Endothelial cell of umbilical vein (primary cell): ENCODE data around the gene MCL1. TPM values are rescaled to one million over a fixed set of nuclear protein-coding genes. Genes with fewer than 3 reads are reported as not detected.

ENCODE experiments used
- BruUV-seq: library from RNA; stranded (reverse); fragments of 400-500 nt; replicated peaks from 2 replicates; lab custom pipeline; 2021; lab: Mats Ljungman, UMichigan
- CTCF ChIA-PET: fragments of 300-600, 350-600 bp; sonication (Branson Sonifier 250); formaldehyde crosslinking; loops from one replicate; lab custom pipeline; 2021; ENCODE audit warnings: antibody characterized with exemption, inconsistent platforms; lab: Charles Lee
- POLR2A ChIA-PET: fragments of 300-600, 350-600 bp; sonication (Branson Sonifier 250); formaldehyde crosslinking; loops from one replicate; lab custom pipeline; 2021; ENCODE audit warnings: antibody characterized with exemption, inconsistent platforms; lab: Charles Lee
- DNase-seq: peaks from one replicate; pipeline ENCODE4 v3.0.0-alpha.2; 2011; ENCODE audit warnings: low read depth, low spot score
- FAIRE-seq: peaks from 2 replicates; lab custom pipeline; 2011; peaks lifted over from hg19 to GRCh38; lab: Jason Lieb, UNC
- H2AFZ ChIP-seq: 2 replicates; pipeline ENCODE4 v1.6.0; 2012; ENCODE audit warnings: low read depth, low read length, control low read depth, inconsistent platforms
- H3K27ac ChIP-seq: 2 replicates; pipeline ENCODE4 v1.5.1; 2011; ENCODE audit warnings: low read depth, mild to moderate bottlenecking, control low read depth, low read length, moderate library complexity; ENCODE audit not compliant: insufficient read depth
- H3K27me3 ChIP-seq, 2 experiments: 2 replicates each; pipeline versions ENCODE4 v1.6.0 to v1.6.1; 2011; ENCODE audit warnings: low read length in 2 of 2, mixed read lengths in 1 of 2; ENCODE audit not compliant: control insufficient read depth in 2 of 2, insufficient read depth in 2 of 2
- H3K36me3 ChIP-seq, 2 experiments: 2 replicates in 1 of 2; 3 replicates in 1 of 2; pipeline ENCODE4 v1.5.1; 2011; ENCODE audit warnings: low read length in 2 of 2, mild to moderate bottlenecking in 1 of 2, moderate library complexity in 1 of 2; ENCODE audit not compliant: control insufficient read depth in 2 of 2, insufficient read depth in 2 of 2; ENCODE audit errors: extremely low read depth in 1 of 2
- H3K4me1 ChIP-seq: 3 replicates; pipeline ENCODE4 v1.5.1; 2011; ENCODE audit warnings: mild to moderate bottlenecking, low read length; ENCODE audit not compliant: control insufficient read depth, insufficient read depth; ENCODE audit errors: extremely low read depth
- H3K4me2 ChIP-seq: 2 replicates; pipeline ENCODE4 v1.6.1; 2011; ENCODE audit warnings: low read length, control low read depth, mixed read lengths; ENCODE audit not compliant: insufficient read depth
- H3K4me3 ChIP-seq, 3 experiments: fragments of 200-600 bp in 1 of 3; sonication (generic), shearing (Covaris generic) in 1 of 3; replicated peaks in 1 of 3; 2 replicates each; pipeline ENCODE4 v1.5.1; 2011 to 2016; ENCODE audit warnings: control low read depth in 3 of 3, low read length in 3 of 3, mild to moderate bottlenecking in 2 of 3, inconsistent platforms in 1 of 3, low read depth in 1 of 3, moderate library complexity in 1 of 3; ENCODE audit not compliant: insufficient read depth in 1 of 3
- H3K79me2 ChIP-seq: 2 replicates; pipeline ENCODE4 v1.6.0; 2012; ENCODE audit warnings: low read length, inconsistent platforms; ENCODE audit not compliant: control insufficient read depth, insufficient read depth
- H3K9ac ChIP-seq: replicated peaks from 2 replicates; pipeline ENCODE3; 2011; ENCODE audit warnings: low read length, control low read depth; ENCODE audit not compliant: insufficient read depth; ENCODE audit errors: extremely low read depth
- H3K9me1 ChIP-seq: replicated peaks from 3 replicates; pipeline ENCODE4 v1.6.0; 2011; ENCODE audit warnings: mild to moderate bottlenecking, low read length; ENCODE audit not compliant: control insufficient read depth, insufficient read depth; ENCODE audit errors: extremely low read depth
- H3K9me3 ChIP-seq: replicated peaks from 2 replicates; pipeline ENCODE4 v1.5.1; 2012; ENCODE audit warnings: low read length, inconsistent platforms; ENCODE audit not compliant: control insufficient read depth, insufficient read depth
- H4K20me1 ChIP-seq: replicated peaks from 2 replicates; pipeline ENCODE3; 2011; ENCODE audit warnings: mild to moderate bottlenecking, low read length; ENCODE audit not compliant: control insufficient read depth, insufficient read depth; ENCODE audit errors: extremely low read depth
- EZH2 ChIP-seq: IDR thresholded peaks from 2 replicates; pipeline ENCODE4 v1.6.1; 2012; ENCODE audit warnings: borderline replicate concordance, low read depth, mild to moderate bottlenecking, moderate library complexity, low read length, inconsistent platforms; ENCODE audit not compliant: severe bottlenecking
- FOS ChIP-seq: IDR thresholded peaks from 2 replicates; pipeline ENCODE4 v1.6.1; 2011; ENCODE audit warnings: mild to moderate bottlenecking, low read length, moderate library complexity, borderline replicate concordance; ENCODE audit not compliant: insufficient read depth
- GATA2 ChIP-seq: IDR thresholded peaks from 2 replicates; pipeline ENCODE4 v1.7.0; 2011; ENCODE audit warnings: low read depth, mild to moderate bottlenecking, moderate library complexity, mixed read lengths, low read length; ENCODE audit not compliant: insufficient read length, insufficient read depth
- JUN ChIP-seq: IDR thresholded peaks from 2 replicates; pipeline ENCODE4 v1.6.1; 2011; ENCODE audit warnings: borderline replicate concordance, low read depth; ENCODE audit not compliant: insufficient read length, insufficient read depth
- MYC ChIP-seq: IDR thresholded peaks from one replicate; pipeline ENCODE4 v1.6.1; 2011; ENCODE audit warnings: mild to moderate bottlenecking, low read depth, low read length
- POLR2A ChIP-seq: IDR thresholded peaks from 2 replicates; pipeline ENCODE4 v1.6.1; 2012; ENCODE audit warnings: low read depth, mild to moderate bottlenecking, control low read depth, low read length
- POLR2AphosphoS5 ChIP-seq: IDR thresholded peaks from 2 replicates; pipeline ENCODE4 v1.6.1; 2012; ENCODE audit warnings: low read depth, mild to moderate bottlenecking, control low read depth, low read length, moderate library complexity; ENCODE audit not compliant: insufficient read depth
- dilution Hi-C: fragments of 300-500 bp; cut with MboI; formaldehyde crosslinking; loops from one replicate; pipeline ENCODE4 v1.15.0; 2019; ENCODE audit warnings: low sequenced_read_pairs; ENCODE audit not compliant: extremely low pct_ligation_motif_present
- intact Hi-C: fragments of 100-400 bp; cut with micrococcal nuclease; formaldehyde crosslinking; loops from one replicate; pipeline ENCODE4 v1.10.0; 2022
- polyA plus RNA-seq, 4 experiments: library from polyadenylated mRNA; depleted of rRNA in 3 of 4; stranded (reverse) in 3 of 4; unstranded in 1 of 4; fragments of >200 nt; gene quantifications; 2 replicates each; pipeline versions ENCODE4 v1.2.1 to v1.2.3, GENCODE V29; 2011 to 2012; ENCODE audit warnings: missing spikeins in 1 of 4
- total RNA-seq: library from RNA; stranded (reverse); gene quantifications from 2 replicates; pipeline ENCODE4 v1.2.3, GENCODE V29; 2021
- TF ChIP-seq, protein P1 (sequence below), 2 donors: IDR thresholded peaks; 1 replicate in 1 of 2; 2 replicates in 1 of 2; pipeline ENCODE4 v1.5.1; 2011; ENCODE audit warnings: low read length in 2 of 2, mild to moderate bottlenecking in 2 of 2, moderate library complexity in 2 of 2, control low read depth in 1 of 2, inconsistent platforms in 1 of 2, low read depth in 1 of 2; ENCODE audit not compliant: insufficient read depth in 1 of 2; ENCODE audit errors: extremely low read depth in 1 of 2
- TF ChIP-seq, protein P2 (sequence below): IDR thresholded peaks from 2 replicates; pipeline ENCODE4 v1.6.1; 2011; ENCODE audit not compliant: insufficient read depth, insufficient read length

The MCL1 gene
- total and polyA plus RNA-seq, 2 donors (not counting 3 experiments of a cell fraction or from before 2014, with no cell fraction given), result 87.3 to 186 TPM

DNA sequence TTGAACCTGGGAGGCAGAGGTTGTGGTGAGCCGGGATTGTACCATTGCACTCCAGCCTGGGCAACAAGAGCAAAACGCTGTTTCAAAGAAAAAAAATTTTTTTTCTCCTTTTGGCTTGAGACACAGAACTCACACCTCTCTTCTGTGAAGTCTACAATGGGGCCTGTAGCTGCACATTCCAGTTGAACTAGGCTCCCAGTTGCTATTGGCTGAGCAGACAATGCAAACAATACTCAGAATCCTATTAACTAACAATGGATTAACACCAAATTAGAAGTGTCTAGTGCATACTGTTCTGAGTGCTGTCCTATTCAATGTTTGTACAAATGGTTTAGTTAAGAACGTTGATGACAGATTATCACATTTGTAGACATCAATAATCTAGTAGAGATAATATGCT, 17.6 kb upstream of the MCL1 start:
- FAIRE-seq (no peak), DNase-seq (no peak)
- ChIA-PET POLR2A (no interaction called here), CTCF (no interaction called here)
- Histone ChIP-seq H3K27me3 (no peaks in the 10 kb centered on the region), H2AFZ (no peak overlapping the region), H3K4me2 (no peak overlapping the region), H3K9me3 (no peaks in the 10 kb centered on the region), H3K9me1 (no peaks in the 10 kb centered on the region), H3K4me3 (no peak overlapping the region), H4K20me1 (no peaks in the 10 kb centered on the region), H3K4me1 (no peaks in the 10 kb centered on the region), H3K9ac (no peak overlapping the region), H3K79me2 (no peaks in the 10 kb centered on the region), H3K27ac (no peak overlapping the region), H3K36me3 (no peaks in the 10 kb centered on the region)
- intact Hi-C loops (no loop called here), dilution Hi-C loops (no loop called here)
- no TSS peak for BruUV-seq
- TF ChIP-seq GATA2, result no peak
- no peak for TF ChIP-seq POLR2AphosphoS5
- no peak for TF ChIP-seq FOS
- no peak for TF ChIP-seq MYC
- no peak for TF ChIP-seq JUN
- TF ChIP-seq POLR2A, result no peak
- TF ChIP-seq, protein P1, sequence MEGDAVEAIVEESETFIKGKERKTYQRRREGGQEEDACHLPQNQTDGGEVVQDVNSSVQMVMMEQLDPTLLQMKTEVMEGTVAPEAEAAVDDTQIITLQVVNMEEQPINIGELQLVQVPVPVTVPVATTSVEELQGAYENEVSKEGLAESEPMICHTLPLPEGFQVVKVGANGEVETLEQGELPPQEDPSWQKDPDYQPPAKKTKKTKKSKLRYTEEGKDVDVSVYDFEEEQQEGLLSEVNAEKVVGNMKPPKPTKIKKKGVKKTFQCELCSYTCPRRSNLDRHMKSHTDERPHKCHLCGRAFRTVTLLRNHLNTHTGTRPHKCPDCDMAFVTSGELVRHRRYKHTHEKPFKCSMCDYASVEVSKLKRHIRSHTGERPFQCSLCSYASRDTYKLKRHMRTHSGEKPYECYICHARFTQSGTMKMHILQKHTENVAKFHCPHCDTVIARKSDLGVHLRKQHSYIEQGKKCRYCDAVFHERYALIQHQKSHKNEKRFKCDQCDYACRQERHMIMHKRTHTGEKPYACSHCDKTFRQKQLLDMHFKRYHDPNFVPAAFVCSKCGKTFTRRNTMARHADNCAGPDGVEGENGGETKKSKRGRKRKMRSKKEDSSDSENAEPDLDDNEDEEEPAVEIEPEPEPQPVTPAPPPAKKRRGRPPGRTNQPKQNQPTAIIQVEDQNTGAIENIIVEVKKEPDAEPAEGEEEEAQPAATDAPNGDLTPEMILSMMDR (IDR thresholded peaks at IDR 0.05; ENCODE audit: extremely low read depth in 1 of 2, insufficient read depth in 1 of 2, low read depth in 1 of 2, low read length in 2 of 2), result no peak
- TF ChIP-seq, protein P2, sequence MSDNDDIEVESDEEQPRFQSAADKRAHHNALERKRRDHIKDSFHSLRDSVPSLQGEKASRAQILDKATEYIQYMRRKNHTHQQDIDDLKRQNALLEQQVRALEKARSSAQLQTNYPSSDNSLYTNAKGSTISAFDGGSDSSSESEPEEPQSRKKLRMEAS, result no peak
- TF ChIP-seq EZH2, result no peak
